SH-SY5Y (cell line): ENCODE data around the gene ACSL6.

Experiments used
- GATA2 ChIP-seq: IDR thresholded peaks from 2 replicates; pipeline ENCODE4 v1.6.1; 2011; ENCODE audit warnings: mild to moderate bottlenecking, low read depth, low read length
- GATA3 ChIP-seq: IDR thresholded peaks from 2 replicates; pipeline ENCODE4 v1.6.1; 2011; ENCODE audit warnings: low read depth, mild to moderate bottlenecking, low read length, moderate library complexity

DNA sequence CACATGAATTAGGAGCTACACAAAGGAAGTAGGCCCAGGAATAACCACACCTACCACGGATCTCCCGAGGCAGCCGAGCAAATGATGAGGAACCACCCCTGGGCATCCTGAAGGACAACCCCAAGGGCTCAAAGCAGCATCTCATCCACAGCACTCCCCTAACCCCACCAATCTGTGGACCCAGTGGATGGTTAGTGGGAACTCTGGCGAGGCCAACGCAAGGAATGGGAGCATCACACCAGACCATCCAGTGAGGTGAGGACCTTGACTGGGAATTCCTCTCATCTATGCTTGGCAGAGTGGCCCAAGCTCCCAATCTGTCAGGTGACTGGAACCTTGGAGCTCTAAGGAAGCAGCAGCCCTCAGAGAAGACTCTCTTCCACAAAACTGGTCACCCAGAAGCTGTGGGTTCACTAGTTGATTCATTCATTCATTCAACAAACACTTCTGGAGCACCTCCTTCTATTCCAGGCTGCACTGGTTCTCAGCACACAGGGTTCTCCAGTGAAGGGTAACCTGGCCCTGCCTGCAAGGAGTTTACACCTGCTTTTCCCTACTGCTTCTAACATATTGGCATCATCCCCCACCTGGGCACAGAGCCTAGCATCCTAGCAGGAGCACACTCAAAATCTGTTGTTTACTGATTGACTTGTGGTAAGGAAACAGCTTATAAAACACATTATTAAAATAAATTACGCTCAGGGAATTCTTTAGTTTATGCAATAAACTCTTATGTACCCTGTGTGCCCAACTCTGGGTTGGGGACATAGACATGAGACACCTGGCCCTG, 4.9 kb downstream of the ACSL6 start:
- TF ChIP-seq GATA3 (no peak), GATA2 (no peak)
